GM12878 (cell line): ENCODE results near the gene GLRA1. TPM values are rescaled to one million over a fixed set of nuclear protein-coding genes. Genes with fewer than 3 reads are reported as not detected.

ENCODE experiments used
- ATAC-seq: fragments of 200-7000 bp; cut with Tn5 transposase; 3 replicates; pipeline ENCODE4 v1.9.1; 2020; ENCODE audit warnings: mild to moderate bottlenecking, moderate library complexity
- BruUV-seq: library from RNA; stranded (reverse); fragments of 400-500 nt; replicated peaks from 2 replicates; lab custom pipeline; 2021; lab: Mats Ljungman, UMichigan
- CTCF ChIA-PET: fragments of 300-600 bp; sonication (Branson Sonifier 250); formaldehyde crosslinking; extraction: SDS; loops from one replicate; lab custom pipeline; 2021; ENCODE audit warnings: inconsistent platforms; lab: Yijun Ruan, JAX
- POLR2A ChIA-PET: fragments of 350-600 bp; formaldehyde crosslinking; extraction: SDS; loops from one replicate; lab custom pipeline; 2021; ENCODE audit warnings: inconsistent platforms; lab: Charles Lee
- RAD21 ChIA-PET: fragments of 300-600 bp; sonication (Branson Sonifier 250); formaldehyde crosslinking; loops from one replicate; lab custom pipeline; 2023; ENCODE audit warnings: antibody characterized with exemption; ENCODE audit not compliant: unreplicated experiment; lab: Charles Lee
- SMC1A ChIA-PET: fragments of 300-600 bp; sonication (Branson Sonifier 250); formaldehyde crosslinking; loops from one replicate; lab custom pipeline; 2023; ENCODE audit not compliant: unreplicated experiment, uncharacterized antibody; lab: Charles Lee
- DNase-seq: peaks from one replicate; pipeline ENCODE4 v3.0.0-alpha.2; 2011; ENCODE audit warnings: low read depth, low spot score
- FAIRE-seq: peaks from 3 replicates; lab custom pipeline; 2011; peaks lifted over from hg19 to GRCh38; lab: Jason Lieb, UNC
- H2AFZ ChIP-seq: 2 replicates; pipeline ENCODE4 v1.6.0; 2011; ENCODE audit warnings: low read depth, low read length, control low read depth; ENCODE audit not compliant: control insufficient read depth
- H3K27ac ChIP-seq: 2 replicates; pipeline ENCODE4 v1.5.1; 2011; ENCODE audit warnings: control low read depth; ENCODE audit not compliant: control insufficient read depth, insufficient read depth
- H3K27me3 ChIP-seq, 2 experiments: replicated peaks in 1 of 2; 2 replicates each; pipeline versions ENCODE4 v1.6.0 to v1.6.1; 2011; ENCODE audit warnings: low read length in 1 of 2; ENCODE audit not compliant: control insufficient read depth in 2 of 2, insufficient read depth in 2 of 2
- H3K36me3 ChIP-seq, 2 experiments: 2 replicates each; pipeline ENCODE4 v1.5.1; 2011; ENCODE audit warnings: low read length in 1 of 2; ENCODE audit not compliant: control insufficient read depth in 2 of 2, insufficient read depth in 2 of 2
- H3K4me1 ChIP-seq: 2 replicates; pipeline ENCODE4 v1.6.1; 2011; ENCODE audit warnings: mild to moderate bottlenecking, low read length, moderate library complexity, mixed read lengths; ENCODE audit not compliant: control insufficient read depth, insufficient read depth
- H3K4me2 ChIP-seq: 2 replicates; pipeline ENCODE4 v1.6.0; 2011; ENCODE audit warnings: control low read depth; ENCODE audit not compliant: control insufficient read depth, insufficient read depth
- H3K4me3 ChIP-seq: fragments of 200-600 bp; sonication (generic); 2 replicates; pipeline ENCODE4 v1.5.1; 2016
- H3K79me2 ChIP-seq: 2 replicates; pipeline ENCODE4 v1.6.0; 2011; ENCODE audit warnings: low read length; ENCODE audit not compliant: control insufficient read depth, insufficient read depth
- H3K9ac ChIP-seq: 2 replicates; pipeline ENCODE4 v1.8.0; 2011; ENCODE audit warnings: low read length, control low read depth, mixed read lengths; ENCODE audit not compliant: control insufficient read depth, insufficient read depth
- H3K9me3 ChIP-seq: replicated peaks from 3 replicates; pipeline ENCODE4 v1.5.1; 2011; ENCODE audit warnings: mild to moderate bottlenecking, low read length; ENCODE audit not compliant: control insufficient read depth, insufficient read depth
- H4K20me1 ChIP-seq: 2 replicates; pipeline ENCODE4 v1.6.0; 2011; ENCODE audit not compliant: control insufficient read depth, insufficient read depth
- IKZF1 ChIP-seq: fragments of 450-650 bp; conservative IDR thresholded peaks from 2 replicates; pipeline ENCODE4 v1.6.1; 2017; ENCODE audit warnings: antibody characterized with exemption, mild to moderate bottlenecking
- PML ChIP-seq: IDR thresholded peaks from 2 replicates; pipeline ENCODE4 v1.6.1; 2012; ENCODE audit warnings: low read length, inconsistent platforms
- POLR2AphosphoS2 ChIP-seq: IDR thresholded peaks from 2 replicates; pipeline ENCODE4 v1.6.1; 2011; ENCODE audit warnings: low read depth, mild to moderate bottlenecking, low read length, improper control_type of control experiment, moderate library complexity
- ZBTB40 ChIP-seq: fragments of 450-650 bp; IDR thresholded peaks from 2 replicates; pipeline ENCODE4 v1.6.1; 2016; ENCODE audit warnings: mild to moderate bottlenecking, moderate library complexity, borderline replicate concordance
- WGBS: methylation state at CpG from one replicate; pipeline ENCODE4 v1.1.6; 2016; ENCODE audit warnings: low lambda C conversion rate; ENCODE audit not compliant: insufficient replicate concordance, insufficient coverage; ENCODE audit errors: missing lambda C conversion rate; 5-methylcytosine and 5-hydroxymethylcytosine counted together
- in situ Hi-C: fragments of 300-500 bp; cut with MboI; formaldehyde crosslinking; loops from 9 replicates; pipeline ENCODE4 v1.14.3; 2018; ENCODE audit warnings: mixed read lengths
- intact Hi-C: fragments of 100-400 bp; cut with micrococcal nuclease; formaldehyde crosslinking; loops from one replicate; pipeline ENCODE4 v1.14.2; 2022; ENCODE audit not compliant: unreplicated experiment
- polyA plus RNA-seq, 11 experiments: library from polyadenylated mRNA; depleted of rRNA in 4 of 11; unstranded in 6 of 11; stranded (reverse) in 5 of 11; fragments of >200 nt; fragmentation: Nextera tagmentation in 4 of 11; fragmentation: Illumina TruSeq in 1 of 11; extraction: Ambion mirVana in 4 of 11; extraction: Trizol in 1 of 11; gene quantifications; 1 replicate in 1 of 11; 2 replicates in 10 of 11; pipeline versions ENCODE4 v1.2.1 to v1.2.3, GENCODE V29; 2011 to 2016; ENCODE audit warnings: inconsistent platforms in 2 of 11, missing spikeins in 2 of 11, low read depth in 1 of 11
- total RNA-seq, 4 experiments: library from RNA; depleted of rRNA in 3 of 4; stranded (reverse); fragments of >200 nt in 3 of 4; fragmentation: Illumina TruSeq in 1 of 4; extraction: Trizol in 1 of 4; gene quantifications; 2 replicates each; pipeline versions ENCODE4 v1.2.1 to v1.2.3, GENCODE V29; 2013 to 2021

The GLRA1 gene
- total and polyA plus RNA-seq, 10 of the 15 experiments (the other 5 are each of a cell fraction or from before 2014, with no cell fraction given): not detected

- TF ChIP-seq IKZF1: no peak
- no peak for TF ChIP-seq POLR2AphosphoS2
Measured at GRCh38 chr5:151812757-151813309, 111.8 kb downstream of the GLRA1 start (continued).

- Histone ChIP-seq H2AFZ (no peak overlapping the region), H3K27me3 (no peaks in the 10 kb centered on the region), H3K4me3 (no peak overlapping the region), H3K4me1 (no peaks in the 10 kb centered on the region), H3K9ac (no peak overlapping the region), H3K27ac (no peak overlapping the region), H3K4me2 (no peak overlapping the region), H3K79me2 (no peaks in the 10 kb centered on the region), H3K9me3 (no peaks in the 10 kb centered on the region), H3K36me3 (peaks cover 4 to 40% of the 10 kb centered on the region in 2 experiments), H4K20me1 (no peaks in the 10 kb centered on the region)
- no peak for FAIRE-seq
- 78% methylated on average over 5 of the region's 5 CpGs for WGBS
- no TSS peak for BruUV-seq
- ChIA-PET POLR2A (no interaction called here), CTCF (interaction anchor here (0.9 to 2.7 kb wide), 3 partner anchors 11 to 153 kb away, joined by 3 to 11 read pairs (median 3); no protein-coding TSS in a partner anchor), RAD21 (no interaction called here), SMC1A (interaction anchor here (0.9 to 1.4 kb wide), 3 partner anchors 11 to 14 kb away, joined by 3 read pairs; no protein-coding TSS in a partner anchor)
- no peak for DNase-seq
- TF ChIP-seq PML: 0 out of 2 replicates have a peak, but pooled peaks have one; percentile 33
- TF ChIP-seq ZBTB40: no peak
- in situ Hi-C loops (no loop called here), intact Hi-C loops (no loop called here)
- no peak for ATAC-seq
Measured at GRCh38 chr5:151811593-151812321, 112.9 kb downstream of the GLRA1 start.
